ENCODE measurements around the gene CLDND2.

DNA sequence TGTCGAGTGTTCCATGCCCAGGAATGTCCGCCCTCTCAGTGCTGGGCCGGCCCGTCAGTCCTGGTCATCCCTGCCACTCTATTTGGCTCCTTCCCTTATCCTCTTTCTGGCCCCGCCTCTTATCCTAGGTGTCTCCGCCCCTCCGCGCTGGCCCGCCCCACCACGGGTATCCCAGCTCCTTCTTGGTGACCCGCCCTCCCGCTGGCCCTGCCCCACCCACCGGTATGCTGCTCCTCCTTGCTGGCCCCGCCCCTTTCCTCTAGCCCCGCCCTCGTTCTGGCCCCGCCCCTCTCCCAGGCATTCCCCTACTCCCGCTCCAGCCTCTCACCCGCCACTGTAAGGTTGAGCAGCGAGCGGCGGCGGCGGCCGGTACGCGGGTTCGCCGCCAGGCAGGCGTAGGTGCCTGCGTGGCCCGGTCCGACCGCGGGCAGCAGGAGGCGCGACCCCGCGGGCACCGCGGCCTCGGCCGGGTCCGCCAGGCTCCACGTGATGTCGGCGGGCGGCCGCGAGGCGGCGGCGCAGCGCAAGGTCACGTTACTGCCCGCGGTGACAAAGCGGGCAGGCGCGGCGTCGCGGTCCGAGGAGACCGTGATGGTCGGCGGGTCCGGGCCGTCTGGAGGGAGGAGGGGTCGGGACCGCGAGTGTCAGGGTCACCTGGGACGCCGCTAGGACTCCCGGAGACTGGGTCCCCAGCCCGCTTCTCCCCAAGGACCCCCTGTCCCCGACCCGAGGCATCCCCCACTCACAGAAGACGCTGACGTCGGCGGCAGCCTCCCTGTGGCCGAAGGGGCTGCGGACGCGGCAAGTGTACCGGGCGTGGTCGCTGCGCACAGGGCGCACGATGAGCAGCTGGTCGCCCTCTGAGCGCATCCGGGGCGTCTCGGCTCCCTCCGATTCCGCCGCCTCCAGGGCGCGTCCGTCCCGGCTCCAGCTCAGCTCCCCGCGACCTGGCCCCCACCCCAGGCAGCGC is 28.8 kb downstream of the CLDND2 start:
- peak in 1 of 2 donors; percentile 59 for TF ChIP-seq POLR2A (IDR thresholded peaks at IDR 0.05)
- TF ChIP-seq, protein P1, sequence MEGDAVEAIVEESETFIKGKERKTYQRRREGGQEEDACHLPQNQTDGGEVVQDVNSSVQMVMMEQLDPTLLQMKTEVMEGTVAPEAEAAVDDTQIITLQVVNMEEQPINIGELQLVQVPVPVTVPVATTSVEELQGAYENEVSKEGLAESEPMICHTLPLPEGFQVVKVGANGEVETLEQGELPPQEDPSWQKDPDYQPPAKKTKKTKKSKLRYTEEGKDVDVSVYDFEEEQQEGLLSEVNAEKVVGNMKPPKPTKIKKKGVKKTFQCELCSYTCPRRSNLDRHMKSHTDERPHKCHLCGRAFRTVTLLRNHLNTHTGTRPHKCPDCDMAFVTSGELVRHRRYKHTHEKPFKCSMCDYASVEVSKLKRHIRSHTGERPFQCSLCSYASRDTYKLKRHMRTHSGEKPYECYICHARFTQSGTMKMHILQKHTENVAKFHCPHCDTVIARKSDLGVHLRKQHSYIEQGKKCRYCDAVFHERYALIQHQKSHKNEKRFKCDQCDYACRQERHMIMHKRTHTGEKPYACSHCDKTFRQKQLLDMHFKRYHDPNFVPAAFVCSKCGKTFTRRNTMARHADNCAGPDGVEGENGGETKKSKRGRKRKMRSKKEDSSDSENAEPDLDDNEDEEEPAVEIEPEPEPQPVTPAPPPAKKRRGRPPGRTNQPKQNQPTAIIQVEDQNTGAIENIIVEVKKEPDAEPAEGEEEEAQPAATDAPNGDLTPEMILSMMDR (IDR thresholded peaks at IDR 0.05) = peak in 3 of 6 experiments; percentile 21 to 36 (median 32)
